Nucleus accumbens (tissue), 56 donors: Measurements from ENCODE around the gene PACS2.

Experiments used
- DNase-seq, 56 donors: peaks; one replicate each; lab custom pipeline; 2025; lab: John Stamatoyannopoulos, UW

Gene PACS2

DNA sequence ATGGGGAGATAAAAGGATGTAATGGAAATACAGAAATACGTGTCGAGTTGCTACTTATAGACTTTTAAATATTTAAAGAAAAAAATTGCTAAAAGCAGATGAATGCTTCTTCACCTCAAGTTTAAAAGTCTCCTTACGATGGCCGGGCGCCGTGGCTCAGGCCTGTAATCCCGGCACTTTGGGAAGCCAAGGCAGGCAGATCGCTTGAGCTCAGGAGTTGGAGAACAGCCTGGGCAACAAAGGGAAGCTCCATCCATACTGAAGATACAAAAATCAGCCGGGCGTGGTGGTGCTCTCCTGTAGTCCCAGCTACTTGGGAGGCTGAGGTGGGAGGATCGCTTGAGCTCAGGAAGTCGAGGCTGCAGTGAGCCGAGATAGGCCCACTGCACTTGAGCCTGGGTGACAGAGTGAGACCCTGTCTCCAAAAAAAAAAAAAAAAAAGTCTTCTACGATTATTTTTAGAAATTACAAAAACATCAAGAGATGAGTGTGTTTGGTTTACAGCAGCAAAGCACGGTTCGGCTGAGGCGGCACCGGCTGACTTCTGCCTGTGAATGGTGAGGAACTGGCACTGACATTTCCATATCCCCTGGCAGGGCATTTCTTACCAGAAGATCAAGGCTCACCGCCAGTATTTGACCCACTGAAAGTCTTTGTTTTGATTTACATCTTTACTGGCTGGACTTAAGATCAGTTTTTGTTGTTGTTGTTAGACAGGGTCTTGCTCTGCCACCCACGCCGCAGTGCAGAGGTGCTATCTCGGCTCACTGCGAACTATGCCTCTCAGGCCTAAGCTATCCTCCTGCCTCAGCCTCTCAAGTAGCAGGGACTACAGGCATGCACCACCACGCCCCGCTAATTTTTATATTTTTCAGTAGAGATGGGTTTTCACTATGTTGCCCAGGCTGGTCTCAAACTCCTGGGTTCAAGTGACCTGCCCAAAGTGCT lies 101.2 kb downstream of the PACS2 start:
- no peak for DNase-seq

DNA sequence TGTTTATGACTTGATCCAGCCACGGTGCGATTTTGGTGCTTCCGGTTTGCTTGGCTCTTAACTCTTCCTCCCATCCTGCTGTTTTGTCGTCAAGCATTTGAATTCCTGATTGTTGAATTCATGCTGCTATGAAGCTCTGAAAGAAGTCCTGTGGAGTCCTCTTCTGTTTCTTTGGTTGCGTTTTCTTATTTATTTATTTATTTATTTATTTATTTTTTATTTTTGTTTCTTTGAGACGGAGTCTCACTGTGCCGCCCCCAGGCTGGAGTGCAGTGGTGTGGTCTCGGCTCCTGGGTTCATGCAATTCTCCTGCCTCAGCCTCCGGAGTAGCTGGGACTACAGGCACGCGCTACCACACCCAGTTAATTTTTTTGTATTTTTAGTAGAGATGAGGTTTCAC lies 102.1 kb downstream of the PACS2 start:
- DNase-seq, result no peak

DNA sequence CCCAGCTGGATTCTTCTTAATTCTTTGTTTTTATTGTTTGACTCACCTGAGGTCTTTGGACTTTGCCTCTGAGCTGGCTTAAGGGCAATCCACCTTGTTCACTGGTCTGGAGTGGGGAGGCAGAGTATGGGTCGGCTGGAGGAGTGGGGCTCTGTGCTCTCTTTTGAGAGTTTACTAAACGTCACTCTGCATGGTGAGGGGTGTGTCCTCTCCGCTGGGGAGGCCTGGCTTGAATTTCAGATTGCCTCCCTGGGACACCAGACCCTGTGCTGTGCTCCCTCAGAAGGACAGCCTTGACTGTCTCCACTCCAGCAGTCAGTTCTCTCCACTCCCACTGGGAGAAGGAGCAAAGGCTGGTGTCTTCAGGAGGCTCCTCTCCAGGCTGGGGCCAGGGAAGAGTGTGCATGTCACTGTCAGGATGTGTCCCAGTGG lies 103.2 kb downstream of the PACS2 start:
- DNase-seq, result no peak

- DNase-seq, result no peak
These were observed 104.0 kb downstream of the PACS2 start for GRCh38 chr14:105418269-105419194.

GRCh38 chr14:105419195-105420091 lies 104.9 kb downstream of the PACS2 start, which contains the start of gene MTA1:
Gene MTA1, plus strand, starts transcription at chr14:105419827. Its CDS starts 209 bp downstream, at chr14:105420036.
- peak in 4 of 56 donors; percentile 24 to 52 (median 31) for DNase-seq

DNA sequence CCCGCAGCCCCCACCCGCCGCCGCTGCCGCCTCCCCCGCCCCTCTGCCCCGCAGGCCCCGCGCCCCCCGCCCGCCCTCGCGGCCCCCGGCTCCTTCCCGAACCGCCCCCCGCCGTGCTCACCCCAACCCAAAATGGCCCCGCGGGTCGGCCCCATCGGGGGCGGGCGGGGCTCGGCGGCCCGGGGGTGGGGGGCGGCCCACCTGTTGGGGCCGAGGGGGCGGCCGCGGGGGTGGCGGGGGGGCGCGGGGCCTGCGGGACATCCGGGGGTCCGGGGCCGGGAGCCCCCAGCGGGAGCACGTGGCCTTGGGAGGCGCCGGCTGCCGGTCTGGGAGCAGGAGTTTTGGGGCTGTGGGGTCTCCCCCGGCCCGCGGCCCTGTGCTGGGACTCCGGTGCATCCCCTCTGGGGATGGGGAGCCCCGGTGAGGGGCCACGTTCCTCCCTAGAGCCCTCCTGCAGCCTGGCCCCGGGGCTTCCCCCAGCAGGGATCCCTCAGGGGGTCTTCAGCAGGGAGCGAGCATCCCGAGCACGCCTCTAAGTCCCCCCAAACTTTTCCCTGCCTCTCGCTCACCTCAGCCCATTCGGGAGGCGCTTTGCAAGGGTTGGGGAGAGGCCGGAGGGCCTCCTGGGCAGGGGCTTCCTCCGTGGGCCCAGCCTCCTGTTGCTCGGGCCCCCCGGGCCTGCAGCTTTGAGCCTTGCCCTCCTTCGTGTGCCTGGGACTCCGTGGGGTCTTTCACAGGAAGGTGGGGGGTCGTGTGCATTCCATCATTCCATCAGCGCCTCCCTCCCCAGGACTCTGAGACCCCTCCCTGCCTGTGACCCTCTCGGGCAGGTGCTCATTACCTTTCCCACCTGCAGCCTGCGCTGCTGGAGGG lies 105.8 kb downstream of the PACS2 start:
- no peak for DNase-seq

- DNase-seq, result no peak
These were observed 106.6 kb downstream of the PACS2 start for GRCh38 chr14:105420974-105421674.

DNA sequence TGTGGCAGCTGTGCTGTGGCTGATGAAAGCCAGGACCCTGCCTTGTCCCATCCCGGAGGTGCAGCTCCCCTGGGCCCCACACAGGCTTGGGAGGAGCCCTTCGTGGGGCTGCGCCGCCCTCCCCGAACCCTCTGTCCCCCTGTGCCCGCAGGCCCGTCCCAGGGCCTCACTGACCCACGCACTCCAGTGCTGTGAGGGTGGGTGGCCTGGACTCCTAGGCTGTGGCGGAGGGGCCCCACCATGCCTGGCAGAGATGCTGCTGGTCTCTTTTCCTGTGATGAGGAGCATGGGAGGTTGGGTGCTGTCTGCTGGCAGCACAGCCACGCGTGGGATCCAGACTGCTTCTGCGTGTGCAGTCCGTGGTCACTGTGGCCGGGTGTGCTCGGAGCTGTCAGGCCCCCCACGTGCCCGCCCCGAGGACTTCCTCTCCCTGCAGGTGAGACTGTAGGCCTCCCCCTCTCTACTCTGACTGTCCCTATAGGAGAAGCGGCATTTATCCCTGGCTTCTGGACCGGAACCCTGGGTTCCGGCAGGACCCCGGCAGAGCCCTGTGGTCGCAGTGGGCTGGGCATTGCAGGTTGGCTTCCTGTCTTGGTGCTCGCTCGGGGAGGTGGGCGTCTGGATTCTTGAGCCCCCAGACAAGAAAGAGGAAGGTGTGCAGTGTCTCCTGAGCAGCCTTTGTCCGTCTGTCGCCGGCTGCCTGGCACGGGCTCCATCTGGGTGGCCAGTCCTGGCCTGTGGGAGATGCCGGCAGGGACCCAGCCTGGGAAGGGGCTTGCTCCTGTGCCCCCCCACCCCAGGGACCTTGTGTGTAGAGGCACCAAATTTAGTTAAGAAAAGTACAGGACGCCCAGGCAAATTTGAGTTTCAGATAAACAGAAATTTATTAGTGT lies 107.4 kb downstream of the PACS2 start:
- no peak for DNase-seq

GRCh38 chr14:105422695-105423487 lies 108.3 kb downstream of the PACS2 start:
- no peak for DNase-seq

- no peak for DNase-seq
These were observed 109.1 kb downstream of the PACS2 start for GRCh38 chr14:105423488-105424195.

GRCh38 chr14:105424861-105425260 lies 110.3 kb downstream of the PACS2 start:
- no peak for DNase-seq

DNA sequence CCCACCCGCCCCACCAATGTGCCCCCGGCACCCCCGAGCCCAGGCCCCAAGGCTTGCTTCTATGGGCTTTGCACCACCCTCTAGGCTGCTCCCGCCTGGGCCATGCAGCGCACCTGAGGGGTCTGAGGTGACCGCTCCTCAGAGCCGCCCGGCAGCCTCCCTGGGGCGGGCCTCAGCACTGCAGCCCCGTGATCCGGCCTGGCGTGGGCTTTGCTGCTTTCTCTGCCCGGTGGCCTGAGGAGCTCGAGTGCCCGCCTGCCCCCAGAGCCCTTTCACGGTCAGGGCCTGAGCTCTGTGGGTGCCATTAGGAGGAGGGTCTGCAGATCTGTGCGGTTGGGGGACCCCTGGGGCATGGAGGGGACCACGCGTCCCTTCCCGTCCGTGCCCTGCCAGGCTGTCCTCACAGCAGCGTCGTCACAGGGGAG lies 111.3 kb downstream of the PACS2 start:
- no peak for DNase-seq

GRCh38 chr14:105426416-105427130 lies 112.0 kb downstream of the PACS2 start:
- DNase-seq, result no peak

DNA sequence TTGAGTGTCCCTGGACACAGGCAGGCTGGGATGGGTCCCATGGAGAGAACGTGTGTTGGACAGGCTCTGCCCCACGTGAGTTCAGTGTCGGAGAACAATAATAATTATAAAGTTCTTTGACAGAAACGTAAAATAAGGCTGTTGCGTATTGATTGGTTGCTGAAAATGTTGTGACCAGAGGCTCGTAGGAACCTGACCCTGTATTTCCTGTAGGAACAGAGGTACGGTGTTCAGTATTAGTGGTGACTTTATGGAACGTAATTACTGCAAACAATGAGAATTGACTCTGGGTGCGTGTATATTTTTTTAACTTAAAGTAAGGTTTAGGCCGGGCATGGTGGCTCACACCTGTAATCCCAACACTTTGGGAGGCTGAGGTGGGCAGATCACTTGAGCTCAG lies 112.9 kb downstream of the PACS2 start:
- DNase-seq, result no peak

- DNase-seq, result no peak
These were observed 113.5 kb downstream of the PACS2 start for GRCh38 chr14:105427936-105428485.
